ENCODE data around the gene SERPINB10. TPM values are rescaled to one million over a fixed set of nuclear protein-coding genes. Genes with fewer than 3 reads are reported as not detected.

The SERPINB10 gene
- total and polyA plus RNA-seq, 2 of the 8 experiments (the other 6 are each of a cell fraction or from before 2014, with no cell fraction given), result not detected

GRCh38 chr18:63951302-63951705, 43.5 kb downstream of the SERPINB10 start (continued):
- TF ChIP-seq RNF2 (IDR thresholded peaks at IDR 0.05; ENCODE audit: borderline replicate concordance, low read depth, low read length, missing control alignments, poor library complexity, severe bottlenecking), result no peak

Measured in H1 (cell line).